Effector memory CD8-positive, alpha-beta T cell (primary cell): ENCODE data around the gene TFRC.
"Not testable (repeated sequence)": the region's sequence is repeated elsewhere in the genome, so short reads cannot be mapped to it uniquely, and the experiment has no call there.

Source experiments
- ATAC-seq: fragments of 150-1000 bp; cut with Tn5 transposase; replicated peaks from 2 replicates; pipeline ENCODE4 v1.10.0; 2021; ENCODE audit warnings: mild to moderate bottlenecking, moderate library complexity
- DNase-seq, 3 experiments: peaks; one replicate each; pipeline ENCODE4 v3.0.0; 2021
- H3K27ac Mint-ChIP-seq, 2 donors: one replicate each; pipeline ENCODE4 v1.8.0; 2022; ENCODE audit warnings: mild to moderate bottlenecking in 2 of 2, mixed read lengths in 2 of 2, moderate library complexity in 2 of 2
- H3K27me3 Mint-ChIP-seq, 2 donors: one replicate each; pipeline ENCODE4 v1.8.0; 2022; ENCODE audit warnings: mixed read lengths in 2 of 2
- H3K36me3 Mint-ChIP-seq: one replicate; pipeline ENCODE4 v1.8.0; 2022; ENCODE audit warnings: mild to moderate bottlenecking, moderate library complexity, mixed read lengths; ENCODE audit not compliant: insufficient read depth
- H3K4me1 Mint-ChIP-seq, 2 donors: one replicate each; pipeline ENCODE4 v1.8.0; 2022; ENCODE audit warnings: low read depth in 2 of 2, mixed read lengths in 2 of 2
- H3K4me3 Mint-ChIP-seq, 2 donors: one replicate each; pipeline ENCODE4 v1.8.0; 2022; ENCODE audit warnings: mild to moderate bottlenecking in 2 of 2, mixed read lengths in 2 of 2, moderate library complexity in 2 of 2
- H3K9me3 Mint-ChIP-seq, 2 donors: one replicate each; pipeline ENCODE4 v1.8.0; 2022; ENCODE audit warnings: mixed read lengths in 2 of 2

Gene TFRC

DNA sequence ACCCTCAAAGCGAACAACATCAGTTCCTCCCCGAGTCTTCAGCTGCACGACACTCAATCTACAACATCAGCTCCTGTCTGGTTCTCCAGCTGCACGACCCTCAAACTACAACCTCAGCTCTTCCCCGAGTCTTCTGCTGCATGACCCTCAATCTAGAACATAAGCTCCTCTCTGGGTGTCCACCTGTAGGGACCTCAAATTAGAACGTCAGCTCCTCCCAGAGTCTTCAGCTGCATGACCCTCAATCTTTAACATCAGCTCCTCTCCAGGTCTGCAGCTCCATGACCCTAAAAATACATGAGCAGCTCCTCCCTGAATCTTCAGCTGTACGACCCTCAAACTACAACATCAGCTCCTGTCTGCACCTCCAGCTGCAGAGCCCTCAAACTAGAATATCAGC, 80.7 kb downstream of the TFRC start:
- H3K4me3 Mint-ChIP-seq, H3K4me1 Mint-ChIP-seq, ATAC-seq, DNase-seq, H3K36me3 Mint-ChIP-seq, H3K9me3 Mint-ChIP-seq, H3K27ac Mint-ChIP-seq: not testable (repeated sequence)
- peaks cover 0 to 17% of the 10 kb centered on the region in 2 donors for H3K27me3 Mint-ChIP-seq

DNA sequence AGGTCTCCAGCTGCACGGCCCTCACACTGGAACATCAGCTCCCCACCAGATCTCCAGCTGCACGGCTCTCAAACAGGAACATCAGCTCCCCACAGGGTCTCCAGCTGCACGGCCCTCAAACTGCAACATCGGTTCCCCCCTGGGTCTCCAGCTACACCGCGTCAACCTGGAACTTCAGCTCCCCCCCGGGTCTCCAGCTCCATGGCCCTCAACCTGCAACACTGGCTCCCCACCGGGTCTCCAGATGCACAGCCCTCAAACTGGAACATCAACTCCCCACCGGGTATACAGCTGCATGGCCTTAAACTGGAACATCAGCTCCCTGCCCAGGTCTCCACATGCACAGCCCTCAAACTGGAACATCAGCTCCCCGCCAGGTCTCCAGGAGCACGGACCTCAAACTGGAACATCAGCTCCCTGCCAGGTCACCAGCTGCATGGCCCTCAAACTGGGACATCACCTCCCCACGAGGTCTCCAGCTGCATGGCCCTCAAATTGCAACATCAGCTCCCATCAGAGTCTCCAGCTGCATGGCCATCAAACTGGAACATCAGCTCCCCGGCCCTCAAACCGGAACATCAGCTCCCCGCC, 81.4 kb downstream of the TFRC start:
- H3K27ac Mint-ChIP-seq, H3K36me3 Mint-ChIP-seq, H3K4me3 Mint-ChIP-seq, H3K4me1 Mint-ChIP-seq, H3K9me3 Mint-ChIP-seq, ATAC-seq, DNase-seq: not testable (repeated sequence)
- peaks cover 0 to 17% of the 10 kb centered on the region in 2 donors for H3K27me3 Mint-ChIP-seq

DNA sequence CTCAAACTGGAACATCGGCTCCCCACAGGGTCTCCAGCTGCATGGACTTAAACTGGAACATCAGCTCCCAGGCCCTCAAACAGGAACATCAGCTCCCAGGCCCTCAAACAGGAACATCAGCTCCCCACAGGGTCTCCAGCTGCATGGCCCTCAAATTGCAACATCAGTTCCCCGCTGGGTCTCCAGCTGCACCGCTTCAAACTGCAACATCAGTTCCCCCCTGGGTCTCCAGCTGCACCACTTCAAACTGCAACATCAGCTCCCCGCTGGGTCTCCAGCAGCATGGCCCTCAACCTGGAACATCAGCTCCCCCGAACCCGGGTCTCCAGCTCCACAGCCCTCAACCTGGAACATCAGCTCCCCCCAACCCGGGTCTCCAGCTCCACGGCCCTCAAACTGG, 82.0 kb downstream of the TFRC start:
- H3K27me3 Mint-ChIP-seq = peaks cover 0 to 17% of the 10 kb centered on the region in 2 donors
- no peak for DNase-seq
- H3K9me3 Mint-ChIP-seq = no peaks in the 10 kb centered on the region
- no peaks in the 10 kb centered on the region for H3K4me1 Mint-ChIP-seq
- H3K4me3 Mint-ChIP-seq = no peak overlapping the region
- no peak for ATAC-seq
- H3K27ac Mint-ChIP-seq = no peak overlapping the region
- no peaks in the 10 kb centered on the region for H3K36me3 Mint-ChIP-seq
